Mammary epithelial cell (primary cell): ENCODE data around the gene MAST4.

ENCODE experiments used
- EZH2 ChIP-seq: IDR thresholded peaks from 2 replicates; pipeline ENCODE4 v1.6.1; 2012; ENCODE audit warnings: low read length, inconsistent platforms, borderline replicate concordance
- TF ChIP-seq, protein P1 (sequence below), 2 donors: IDR thresholded peaks in 1 of 2; conservative IDR thresholded peaks in 1 of 2; 2 replicates each; pipeline ENCODE4 v1.5.1; 2011 to 2012; ENCODE audit warnings: inconsistent platforms in 2 of 2, low read length in 2 of 2, mild to moderate bottlenecking in 2 of 2, control low read depth in 1 of 2, low read depth in 1 of 2; ENCODE audit not compliant: insufficient read depth in 1 of 2; ENCODE audit errors: extremely low read depth in 1 of 2

DNA sequence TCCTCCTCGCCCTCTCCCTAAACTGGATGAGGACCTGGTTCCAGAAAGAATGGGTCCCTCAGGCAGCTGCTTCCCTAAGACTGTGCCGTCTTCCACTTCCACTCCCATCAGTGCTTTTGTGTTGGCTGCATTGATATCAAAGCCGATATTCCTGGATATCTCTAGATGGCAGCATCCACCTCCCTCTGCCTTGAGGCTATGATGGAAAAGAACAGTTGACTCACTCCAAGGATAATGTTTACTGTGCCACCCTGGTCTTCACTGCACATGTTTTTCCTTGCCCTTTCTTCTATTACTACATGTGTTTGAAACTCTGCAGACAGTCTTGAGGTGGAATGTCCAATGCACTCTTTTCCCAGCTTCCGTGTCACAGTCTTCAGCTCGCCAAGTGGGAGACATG, 211.6 kb downstream of the MAST4 start:
- TF ChIP-seq, protein P1, sequence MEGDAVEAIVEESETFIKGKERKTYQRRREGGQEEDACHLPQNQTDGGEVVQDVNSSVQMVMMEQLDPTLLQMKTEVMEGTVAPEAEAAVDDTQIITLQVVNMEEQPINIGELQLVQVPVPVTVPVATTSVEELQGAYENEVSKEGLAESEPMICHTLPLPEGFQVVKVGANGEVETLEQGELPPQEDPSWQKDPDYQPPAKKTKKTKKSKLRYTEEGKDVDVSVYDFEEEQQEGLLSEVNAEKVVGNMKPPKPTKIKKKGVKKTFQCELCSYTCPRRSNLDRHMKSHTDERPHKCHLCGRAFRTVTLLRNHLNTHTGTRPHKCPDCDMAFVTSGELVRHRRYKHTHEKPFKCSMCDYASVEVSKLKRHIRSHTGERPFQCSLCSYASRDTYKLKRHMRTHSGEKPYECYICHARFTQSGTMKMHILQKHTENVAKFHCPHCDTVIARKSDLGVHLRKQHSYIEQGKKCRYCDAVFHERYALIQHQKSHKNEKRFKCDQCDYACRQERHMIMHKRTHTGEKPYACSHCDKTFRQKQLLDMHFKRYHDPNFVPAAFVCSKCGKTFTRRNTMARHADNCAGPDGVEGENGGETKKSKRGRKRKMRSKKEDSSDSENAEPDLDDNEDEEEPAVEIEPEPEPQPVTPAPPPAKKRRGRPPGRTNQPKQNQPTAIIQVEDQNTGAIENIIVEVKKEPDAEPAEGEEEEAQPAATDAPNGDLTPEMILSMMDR (conservative IDR thresholded peaks at IDR 0.05 in 1 of 2, IDR thresholded peaks at IDR 0.05 in 1 of 2; ENCODE audit: extremely low read depth in 1 of 2, insufficient read depth in 1 of 2, low read depth in 1 of 2, low read length in 2 of 2), result peak; percentile 62 to 75
- TF ChIP-seq EZH2, result no peak
